Adrenal gland (tissue), 5 donors: Measurements from ENCODE around the gene DLG2.

Experiments used
- POLR2A ChIP-seq, 2 donors: fragments of 450-650 bp; IDR thresholded peaks; one replicate each; pipeline ENCODE4 v1.6.1; 2017; ENCODE audit warnings: antibody characterized with exemption in 2 of 2, mild to moderate bottlenecking in 2 of 2, moderate library complexity in 1 of 2
- TF ChIP-seq, protein P1 (sequence below), 6 experiments: fragments of 450-650 bp in 4 of 6; fragments of 200-600 bp in 2 of 6; sonication (generic) in 1 of 6; IDR thresholded peaks; 1 replicate in 5 of 6; 2 replicates in 1 of 6; pipeline versions ENCODE4 v1.5.1 to v1.8.0; 2016 to 2021; ENCODE audit warnings: antibody characterized with exemption in 6 of 6, mild to moderate bottlenecking in 2 of 6, moderate library complexity in 1 of 6
- donor health status: DM: no; HTN: no; CAD: no.

DNA sequence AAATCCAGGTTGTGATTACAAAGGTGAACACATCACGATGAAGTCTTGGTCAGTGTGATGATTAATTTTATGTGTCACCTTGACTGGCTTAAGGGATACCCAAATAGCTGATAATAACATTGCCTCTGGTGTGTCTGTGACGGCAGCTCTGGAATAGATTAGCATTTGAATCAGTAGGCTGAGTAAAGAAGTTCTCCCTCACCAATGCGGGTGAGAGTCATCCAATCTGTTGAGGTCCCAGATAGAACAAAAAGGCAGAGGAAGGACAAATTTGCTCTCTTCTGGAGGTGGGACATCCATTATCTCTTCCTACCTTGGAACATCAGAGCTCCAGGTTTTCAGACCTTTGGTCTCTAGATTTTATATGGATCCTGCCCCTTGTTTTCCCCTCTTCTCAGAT lies 1484.7 kb downstream of the DLG2 start:
- TF ChIP-seq, protein P1, sequence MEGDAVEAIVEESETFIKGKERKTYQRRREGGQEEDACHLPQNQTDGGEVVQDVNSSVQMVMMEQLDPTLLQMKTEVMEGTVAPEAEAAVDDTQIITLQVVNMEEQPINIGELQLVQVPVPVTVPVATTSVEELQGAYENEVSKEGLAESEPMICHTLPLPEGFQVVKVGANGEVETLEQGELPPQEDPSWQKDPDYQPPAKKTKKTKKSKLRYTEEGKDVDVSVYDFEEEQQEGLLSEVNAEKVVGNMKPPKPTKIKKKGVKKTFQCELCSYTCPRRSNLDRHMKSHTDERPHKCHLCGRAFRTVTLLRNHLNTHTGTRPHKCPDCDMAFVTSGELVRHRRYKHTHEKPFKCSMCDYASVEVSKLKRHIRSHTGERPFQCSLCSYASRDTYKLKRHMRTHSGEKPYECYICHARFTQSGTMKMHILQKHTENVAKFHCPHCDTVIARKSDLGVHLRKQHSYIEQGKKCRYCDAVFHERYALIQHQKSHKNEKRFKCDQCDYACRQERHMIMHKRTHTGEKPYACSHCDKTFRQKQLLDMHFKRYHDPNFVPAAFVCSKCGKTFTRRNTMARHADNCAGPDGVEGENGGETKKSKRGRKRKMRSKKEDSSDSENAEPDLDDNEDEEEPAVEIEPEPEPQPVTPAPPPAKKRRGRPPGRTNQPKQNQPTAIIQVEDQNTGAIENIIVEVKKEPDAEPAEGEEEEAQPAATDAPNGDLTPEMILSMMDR (IDR thresholded peaks at IDR 0.05), result no peak
- no peak for TF ChIP-seq POLR2A (IDR thresholded peaks at IDR 0.05)
